ENCODE results near the gene PUM1.
"Not testable (repeated sequence)": the region's sequence is repeated elsewhere in the genome, so short reads cannot be mapped to it uniquely, and the experiment has no call there.

PUM1 gene

DNA sequence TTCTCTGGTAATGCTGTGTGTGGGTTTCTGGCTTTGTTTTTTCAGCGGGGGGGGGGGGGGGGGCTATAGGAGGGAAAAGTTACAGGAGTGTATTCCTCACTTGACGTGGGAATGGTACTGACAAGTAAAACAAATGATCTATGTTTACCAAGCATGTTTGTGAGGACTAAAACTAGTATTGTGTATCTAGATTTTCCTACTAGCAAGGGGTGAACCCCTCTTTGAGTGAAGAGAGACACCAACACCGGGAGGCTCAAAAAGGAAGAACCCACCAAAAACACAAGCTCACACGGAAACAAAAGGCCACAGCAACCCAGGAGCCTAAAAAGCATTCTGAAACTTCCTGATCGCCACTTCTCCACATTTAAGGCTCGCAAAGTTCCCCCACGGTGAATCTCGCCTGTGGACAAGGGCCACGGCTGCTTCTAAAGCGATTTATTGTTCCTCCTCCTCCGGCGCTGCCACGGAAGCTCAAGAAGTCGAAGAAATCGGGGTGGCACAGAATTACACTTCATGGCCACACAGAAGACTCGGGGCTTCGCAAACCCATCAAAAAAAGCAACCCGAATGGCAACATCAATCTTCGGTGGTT, 703 bp downstream of the PUM1 start:
- in situ Hi-C loops (cut with MboI; ENCODE audit: low sequenced_read_pairs) = no loop called here

GRCh38 chr1:31064111-31064717, 1.3 kb downstream of the PUM1 start:
- in situ Hi-C loops (cut with MboI; ENCODE audit: low sequenced_read_pairs) = no loop called here

DNA sequence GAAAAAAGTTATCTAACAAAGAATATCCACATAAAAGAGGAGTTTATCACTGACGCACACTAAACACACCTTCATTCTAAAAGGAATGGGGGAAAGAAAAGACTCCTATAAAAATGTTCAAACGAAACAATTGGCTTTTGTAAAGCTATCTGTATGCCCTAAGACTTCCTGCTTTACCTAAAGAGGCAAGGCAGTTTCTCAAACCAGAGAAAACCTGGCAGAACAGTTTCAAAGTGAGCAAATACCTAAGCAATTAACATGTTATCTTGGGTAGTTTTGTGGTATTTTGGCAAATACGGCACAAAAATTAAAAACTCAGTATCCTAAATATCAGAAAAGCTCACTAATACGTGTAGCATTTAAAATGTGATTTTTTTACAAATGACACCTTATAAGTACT, 1.9 kb downstream of the PUM1 start:
- in situ Hi-C loops (cut with MboI; ENCODE audit: low sequenced_read_pairs) = no loop called here

- in situ Hi-C loops (cut with MboI; ENCODE audit: low sequenced_read_pairs) = no loop called here
Measured at GRCh38 chr1:31062867-31063380, 2.6 kb downstream of the PUM1 start.

GRCh38 chr1:31062162-31062866, 3.2 kb downstream of the PUM1 start:
- in situ Hi-C loops (cut with MboI; ENCODE audit: low sequenced_read_pairs) = not testable (repeated sequence)

DNA sequence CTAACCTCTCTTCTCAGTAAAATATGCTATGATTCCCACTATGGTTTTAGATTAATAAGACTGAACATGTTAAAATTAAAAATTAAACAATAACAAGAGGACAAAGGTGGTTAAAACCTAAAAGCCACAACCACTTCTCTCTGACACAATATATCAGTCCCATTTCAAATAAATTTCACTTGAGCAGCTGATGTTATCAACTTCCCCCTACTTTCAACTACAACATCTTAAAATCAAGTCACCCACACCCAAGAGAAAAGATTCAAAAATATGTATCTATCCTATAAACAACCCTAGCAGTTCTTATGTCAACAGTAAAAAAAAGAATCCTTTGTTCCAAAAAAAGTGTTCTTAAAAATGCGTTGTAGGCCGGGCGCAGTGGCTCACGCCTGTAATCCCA, 7.5 kb downstream of the PUM1 start:
- in situ Hi-C loops (cut with MboI; ENCODE audit: low sequenced_read_pairs) = no loop called here

- in situ Hi-C loops (cut with MboI; ENCODE audit: low sequenced_read_pairs) = no loop called here
Measured at GRCh38 chr1:31055953-31056352, 9.6 kb downstream of the PUM1 start.

GRCh38 chr1:31055501-31055900, 10.0 kb downstream of the PUM1 start:
- in situ Hi-C loops (cut with MboI; ENCODE audit: low sequenced_read_pairs) = no loop called here

GRCh38 chr1:31054958-31055481, 10.5 kb downstream of the PUM1 start:
- in situ Hi-C loops (cut with MboI; ENCODE audit: low sequenced_read_pairs) = no loop called here

DNA sequence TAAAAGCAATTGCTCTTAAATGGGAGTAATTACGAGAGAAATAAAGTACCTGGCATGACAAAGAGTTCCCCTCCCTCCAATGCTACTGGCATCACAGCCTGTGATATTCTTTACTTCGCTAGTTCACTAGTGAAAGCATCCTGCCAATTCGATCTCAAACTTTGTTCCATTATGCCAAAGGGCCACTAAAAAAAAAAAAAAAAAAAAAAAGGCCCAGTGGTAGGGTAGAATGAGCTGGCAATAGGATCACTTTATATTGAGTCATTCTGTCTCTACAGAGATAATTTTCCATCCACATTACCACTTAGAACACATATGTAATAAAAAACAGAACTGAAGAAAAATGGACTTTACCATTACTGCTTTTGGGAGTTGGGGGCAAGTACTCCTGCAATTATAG, 11.2 kb downstream of the PUM1 start:
- in situ Hi-C loops (cut with MboI; ENCODE audit: low sequenced_read_pairs) = no loop called here

DNA sequence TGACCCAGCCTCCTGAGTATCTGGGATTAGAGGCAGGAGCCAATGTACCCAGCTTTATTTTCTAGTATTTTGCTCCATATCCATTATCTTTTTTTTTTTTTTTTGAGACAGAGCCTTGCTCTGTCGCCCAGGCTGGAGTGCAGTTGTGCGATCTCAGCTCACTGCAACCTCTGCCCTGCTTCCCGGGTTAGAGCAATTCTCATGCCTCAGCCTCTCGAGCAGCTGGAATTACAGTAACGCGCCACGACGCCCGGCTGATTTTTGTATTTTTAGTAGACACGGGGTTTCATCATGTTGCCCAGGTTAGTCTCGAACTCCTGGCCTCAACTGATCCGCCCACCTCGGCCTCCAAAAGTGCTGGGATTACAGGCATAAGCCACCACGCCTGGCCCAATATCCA, 12.9 kb downstream of the PUM1 start:
- in situ Hi-C loops (cut with MboI; ENCODE audit: low sequenced_read_pairs) = not testable (repeated sequence)

- in situ Hi-C loops (cut with MboI; ENCODE audit: low sequenced_read_pairs) = no loop called here
Measured at GRCh38 chr1:31051611-31052010, 13.9 kb downstream of the PUM1 start.

DNA sequence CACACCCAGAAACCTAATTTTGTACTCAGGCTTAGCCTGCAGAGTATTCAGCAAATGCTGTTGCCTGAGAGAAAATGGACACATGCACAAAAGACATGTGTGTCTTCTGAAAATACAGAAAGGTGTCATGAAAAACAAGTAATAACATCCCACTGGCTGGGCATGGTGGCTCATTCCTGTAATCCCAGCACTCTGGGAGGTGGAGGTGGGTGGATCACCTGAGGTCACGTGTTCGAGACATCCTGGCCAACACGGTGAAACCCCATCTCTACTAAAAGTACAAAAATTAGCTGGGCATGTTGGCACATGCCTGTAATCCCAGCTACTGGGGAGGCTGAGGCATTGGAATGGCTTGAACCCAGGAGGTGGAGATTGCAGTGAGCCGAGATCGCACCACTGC, 18.0 kb downstream of the PUM1 start:
- in situ Hi-C loops (cut with MboI; ENCODE audit: low sequenced_read_pairs) = not testable (repeated sequence)

DNA sequence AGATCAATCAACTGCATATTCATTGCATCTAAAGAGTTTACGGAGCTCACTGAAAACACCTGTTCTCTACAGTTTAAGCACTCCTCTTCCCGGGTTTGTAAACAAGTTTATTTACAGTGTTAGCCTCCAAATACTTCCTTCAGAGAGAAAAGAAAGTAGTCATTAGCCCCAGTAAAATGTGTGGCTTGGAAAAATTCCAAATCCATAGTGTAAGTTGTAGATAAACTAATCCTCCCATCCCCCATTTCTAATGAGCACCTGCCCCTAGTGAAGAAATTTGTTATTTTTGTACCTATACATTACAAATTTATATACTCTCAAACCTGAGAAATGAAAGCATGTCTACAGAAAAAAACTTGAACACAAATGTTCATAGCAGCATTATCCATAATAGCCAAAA, 21.9 kb downstream of the PUM1 start:
- in situ Hi-C loops (cut with MboI; ENCODE audit: low sequenced_read_pairs) = no loop called here

DNA sequence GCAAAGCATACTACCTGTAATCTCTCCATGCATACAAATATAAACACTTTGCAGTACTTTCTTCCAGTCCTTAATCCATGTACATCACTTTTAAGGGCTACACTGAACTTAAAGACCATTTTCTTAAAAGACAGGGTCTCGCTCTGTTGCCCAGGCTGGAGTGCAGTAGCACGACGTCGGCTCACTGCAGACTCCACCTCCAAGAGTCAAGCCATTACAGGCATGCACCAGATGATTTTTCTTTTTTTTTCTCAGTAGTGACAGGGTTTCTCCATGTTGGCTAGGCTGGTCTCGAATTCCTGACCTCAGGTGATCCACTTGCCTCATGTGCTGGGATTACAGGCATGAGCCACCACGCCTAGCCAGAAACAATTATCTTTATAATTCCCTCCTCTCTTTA, 22.9 kb downstream of the PUM1 start:
- in situ Hi-C loops (cut with MboI; ENCODE audit: low sequenced_read_pairs) = no loop called here

GRCh38 chr1:31041529-31041928, 24.0 kb downstream of the PUM1 start:
- in situ Hi-C loops (cut with MboI; ENCODE audit: low sequenced_read_pairs) = no loop called here

DNA sequence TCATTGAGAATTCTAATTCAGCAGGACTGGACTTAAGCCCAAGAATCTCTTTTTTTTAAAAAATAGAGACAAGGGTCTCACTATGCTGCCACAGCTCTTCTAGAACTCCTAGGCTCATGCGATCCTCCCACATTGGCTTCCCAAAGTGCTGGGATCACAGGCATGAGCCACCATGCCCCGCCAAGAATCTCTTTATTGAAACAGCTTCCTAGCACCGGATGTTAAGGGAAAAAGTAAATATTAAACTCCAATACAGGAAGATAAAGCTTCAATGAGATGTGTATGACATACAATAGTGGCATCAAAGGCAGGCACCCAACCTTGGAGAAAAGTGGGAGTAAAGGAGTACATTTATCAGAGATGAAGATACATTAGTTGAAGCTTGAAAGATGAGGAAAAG, 25.5 kb downstream of the PUM1 start:
- in situ Hi-C loops (cut with MboI; ENCODE audit: low sequenced_read_pairs) = no loop called here

GRCh38 chr1:31038935-31039334, 26.6 kb downstream of the PUM1 start:
- in situ Hi-C loops (cut with MboI; ENCODE audit: low sequenced_read_pairs) = not testable (repeated sequence)

DNA sequence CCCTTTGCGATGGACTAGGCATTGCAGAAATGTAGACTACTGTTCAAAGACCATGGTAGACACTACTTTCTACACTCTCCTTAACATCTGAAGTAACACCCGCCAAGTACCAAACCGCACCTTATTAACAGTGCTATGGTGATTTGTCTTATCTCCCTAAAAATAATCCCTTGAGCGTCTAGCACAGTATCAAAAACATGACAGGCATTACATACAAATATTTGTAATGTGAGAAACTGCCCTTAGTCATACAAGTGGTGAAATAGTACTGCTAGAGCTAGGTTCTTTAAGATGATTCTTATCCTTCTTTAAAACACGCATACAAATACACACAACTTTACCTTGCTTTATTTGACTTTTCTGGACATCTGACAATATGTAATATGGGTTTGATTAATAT, 27.2 kb downstream of the PUM1 start:
- in situ Hi-C loops (cut with MboI; ENCODE audit: low sequenced_read_pairs) = no loop called here

DNA sequence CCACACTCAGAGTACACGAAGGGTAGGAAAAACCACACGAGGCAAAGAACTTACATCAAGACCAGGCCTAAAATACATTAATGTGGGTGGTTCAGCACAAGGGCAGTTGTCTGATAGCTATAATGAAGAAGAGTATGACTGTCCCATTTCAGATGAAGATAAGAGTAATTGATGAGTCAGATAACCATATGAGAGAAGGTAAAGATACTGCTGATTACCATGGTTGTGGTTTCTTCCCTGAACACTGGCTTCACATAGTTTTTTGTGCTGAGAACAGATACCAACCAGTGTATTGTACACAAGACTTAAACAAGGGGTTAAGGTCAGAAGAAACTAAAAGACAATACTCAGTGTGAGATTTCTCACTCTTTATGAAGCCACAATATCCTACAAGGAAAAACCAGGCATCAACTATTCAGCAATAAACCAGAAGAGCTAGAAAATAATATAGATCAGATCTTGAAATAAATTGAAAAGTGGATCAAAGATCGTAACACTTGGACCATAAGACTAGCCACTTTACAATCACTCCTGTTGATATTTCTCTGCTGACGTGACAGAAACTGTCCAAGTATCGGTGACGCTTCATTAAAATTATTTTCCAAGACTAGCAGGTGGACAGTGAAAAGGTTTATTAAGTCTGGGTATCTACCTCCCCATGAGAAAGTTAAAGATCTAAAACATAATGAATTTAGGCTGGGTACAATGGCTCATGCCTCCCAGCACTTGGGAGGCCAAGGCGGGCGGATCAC, 28.6 kb downstream of the PUM1 start:
- in situ Hi-C loops (cut with MboI; ENCODE audit: low sequenced_read_pairs) = no loop called here

- in situ Hi-C loops (cut with MboI; ENCODE audit: low sequenced_read_pairs) = no loop called here
Measured at GRCh38 chr1:31033598-31033997, 31.9 kb downstream of the PUM1 start.

All from hTERT RPE-1 (cell line).